ENCODE results near the gene SCAPER.

The SCAPER gene

DNA sequence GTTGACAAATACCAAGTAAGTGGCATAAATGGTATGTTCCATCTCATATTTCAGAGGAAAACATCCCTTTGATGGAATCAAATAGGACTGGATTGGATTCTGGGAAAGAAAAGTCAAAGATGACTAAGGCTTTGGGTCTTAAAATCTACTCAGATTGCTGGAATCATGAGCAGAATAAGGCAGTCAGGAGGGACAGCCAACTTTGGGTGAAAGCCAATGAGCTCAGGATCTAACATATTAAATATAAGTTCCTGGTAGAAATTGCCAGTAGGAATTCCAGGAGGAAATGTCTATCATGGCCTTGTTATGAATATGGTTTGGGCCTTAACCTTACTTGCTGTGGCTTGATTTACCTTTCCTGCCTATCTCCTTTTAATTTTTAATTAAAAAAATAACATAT lies 513.3 kb downstream of the SCAPER start:
- no peak for DNase-seq

DNA sequence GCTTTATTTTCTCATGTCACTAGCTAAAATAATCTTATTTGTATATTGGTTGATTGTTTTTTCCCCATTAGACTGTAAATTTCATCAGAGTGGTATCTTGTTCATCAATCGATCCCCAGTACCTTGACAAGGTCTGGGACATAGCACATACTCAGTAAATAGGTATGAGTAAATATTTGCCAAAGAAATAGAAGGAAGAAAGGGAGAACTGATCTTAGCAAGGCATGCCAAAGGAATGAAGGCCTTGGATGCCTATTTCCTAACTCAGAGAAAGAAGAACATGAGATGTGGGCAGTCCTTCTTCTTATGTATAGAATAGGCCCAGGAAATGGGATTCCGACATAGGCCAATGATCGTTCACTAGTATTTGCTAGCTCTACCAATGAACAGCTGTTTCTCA lies 513.8 kb downstream of the SCAPER start:
- DNase-seq, result no peak

DNA sequence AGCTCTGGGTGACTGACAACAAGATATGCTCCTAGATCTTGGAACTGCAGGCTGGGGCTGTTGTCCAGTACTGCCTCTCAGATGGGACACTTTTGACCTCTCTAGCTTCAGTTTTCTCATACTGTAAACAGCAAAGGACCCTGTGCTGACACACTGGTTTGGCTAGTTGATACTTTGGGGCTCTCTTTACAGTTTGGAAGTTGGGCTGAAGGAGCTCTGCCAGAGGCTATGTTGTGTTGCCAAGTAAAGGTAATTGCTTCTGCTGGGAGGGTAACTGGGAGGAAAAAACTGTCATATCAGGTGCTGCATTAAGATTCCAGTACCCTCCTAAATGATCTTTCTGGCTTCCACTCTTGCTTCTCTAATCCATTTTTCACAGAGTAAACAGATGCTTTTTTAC lies 514.6 kb downstream of the SCAPER start:
- DNase-seq, result no peak

GRCh38 chr15:76386926-76387325 lies 518.2 kb downstream of the SCAPER start:
- DNase-seq, result no peak

- DNase-seq, result no peak
Measured at GRCh38 chr15:76386178-76386577, 519.0 kb downstream of the SCAPER start.

DNA sequence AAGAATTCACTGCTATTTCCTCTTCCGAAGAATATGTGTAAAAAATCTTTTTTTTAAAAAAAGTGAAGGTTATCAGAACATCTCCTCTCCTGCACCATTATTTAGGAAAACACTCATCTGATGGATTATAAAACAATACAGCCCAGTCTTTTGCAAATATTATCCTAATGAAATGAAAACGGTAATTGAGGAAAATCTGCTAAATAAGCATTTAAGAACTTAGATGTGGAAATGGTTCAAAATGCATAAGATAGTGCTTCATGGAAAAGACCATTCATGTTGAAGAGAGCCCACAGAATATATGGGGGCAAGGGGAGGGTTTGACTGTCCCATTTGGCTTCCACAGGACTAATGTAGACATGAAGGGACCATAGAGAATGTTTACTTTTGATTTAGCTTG lies 520.7 kb downstream of the SCAPER start:
- DNase-seq, result no peak

DNA sequence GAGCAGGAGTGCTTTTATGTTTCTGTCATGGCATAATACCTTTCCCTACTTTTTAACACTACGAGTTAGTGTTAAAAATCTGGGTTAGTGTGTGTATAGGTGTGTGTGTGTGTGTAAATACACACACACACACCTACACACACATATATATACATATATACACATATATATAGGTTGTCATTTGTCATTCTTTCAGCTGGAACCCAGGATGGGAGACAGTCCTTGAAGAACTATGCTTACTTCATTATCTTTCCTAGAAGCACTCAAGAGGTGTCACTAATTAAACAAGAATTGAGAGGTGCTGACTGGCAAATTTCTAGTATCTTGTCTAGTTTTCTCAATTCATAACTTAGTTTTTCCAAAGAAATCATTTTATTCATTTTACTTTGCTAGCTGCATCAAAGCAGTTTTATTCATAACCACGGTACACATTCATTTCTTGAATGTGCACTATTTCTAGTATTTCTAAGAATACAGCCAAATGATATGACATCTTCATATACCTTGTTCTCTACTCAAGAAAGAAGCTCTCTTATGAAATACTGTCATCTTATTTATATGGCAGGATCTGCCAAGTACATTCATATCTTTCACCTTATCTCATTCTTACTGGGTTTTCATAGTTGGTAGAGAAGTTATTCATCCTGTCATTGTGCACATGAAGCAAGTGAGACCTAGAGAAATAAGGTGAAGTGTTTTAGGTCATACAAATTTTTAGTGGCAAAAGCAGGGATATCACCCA lies 522.0 kb downstream of the SCAPER start:
- DNase-seq, result no peak

DNA sequence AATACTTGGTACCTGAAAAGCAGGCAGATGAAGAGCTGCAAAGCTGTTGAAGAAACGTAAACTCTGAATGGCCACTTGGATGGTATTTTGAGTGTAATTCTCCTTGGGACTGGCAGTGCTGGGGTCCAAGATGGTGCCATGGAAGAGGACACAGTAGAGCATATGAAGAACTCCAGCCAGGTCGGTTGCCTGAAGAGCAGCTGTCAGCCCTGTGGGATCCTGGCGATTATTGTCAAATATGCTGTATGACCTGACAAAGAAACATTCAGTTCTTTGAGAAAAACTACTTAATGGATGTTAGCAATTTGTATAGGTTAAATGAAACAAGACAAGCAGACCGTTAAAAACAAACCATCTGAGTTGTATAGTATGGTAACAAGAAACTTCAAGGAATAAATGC lies 523.8 kb downstream of the SCAPER start:
- no peak for DNase-seq

DNA sequence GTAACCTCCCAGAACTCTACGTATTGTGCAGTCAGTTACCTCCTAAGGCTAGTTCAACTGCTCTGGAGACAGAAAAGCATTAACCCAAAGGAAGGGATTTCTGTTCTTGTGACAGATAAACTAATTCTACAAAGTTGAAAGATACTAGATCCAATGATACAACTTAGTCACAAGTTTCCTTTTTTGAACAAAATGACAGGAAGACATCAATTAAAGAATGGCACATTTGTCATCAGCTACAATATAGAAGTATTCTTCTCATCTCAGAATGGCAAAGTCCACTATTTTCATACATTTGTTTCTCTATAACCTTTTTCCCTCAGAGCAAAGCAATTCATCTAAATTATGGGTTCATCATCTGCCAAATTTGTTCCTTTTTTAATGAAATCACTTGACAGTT lies 524.9 kb downstream of the SCAPER start:
- DNase-seq, result no peak

DNA sequence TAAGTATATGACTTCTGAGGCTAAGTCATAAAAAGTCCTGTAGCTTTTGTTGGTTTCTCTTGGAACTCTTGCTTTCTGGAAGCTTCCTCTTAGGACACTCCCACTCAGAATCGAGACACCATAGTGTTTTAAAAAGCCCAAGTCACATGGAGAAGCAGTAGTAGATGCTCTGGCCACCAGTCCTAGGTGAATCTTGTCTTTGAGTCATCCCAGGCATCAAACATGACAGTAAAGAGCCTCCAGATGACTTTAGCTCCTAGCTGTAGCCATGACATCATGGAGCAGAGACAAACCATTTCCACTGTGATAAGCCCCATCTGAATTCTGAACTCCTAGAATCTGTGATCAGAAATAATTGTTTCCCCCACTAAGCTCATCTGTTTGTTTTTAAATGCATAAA lies 526.4 kb downstream of the SCAPER start:
- DNase-seq, result no peak

DNA sequence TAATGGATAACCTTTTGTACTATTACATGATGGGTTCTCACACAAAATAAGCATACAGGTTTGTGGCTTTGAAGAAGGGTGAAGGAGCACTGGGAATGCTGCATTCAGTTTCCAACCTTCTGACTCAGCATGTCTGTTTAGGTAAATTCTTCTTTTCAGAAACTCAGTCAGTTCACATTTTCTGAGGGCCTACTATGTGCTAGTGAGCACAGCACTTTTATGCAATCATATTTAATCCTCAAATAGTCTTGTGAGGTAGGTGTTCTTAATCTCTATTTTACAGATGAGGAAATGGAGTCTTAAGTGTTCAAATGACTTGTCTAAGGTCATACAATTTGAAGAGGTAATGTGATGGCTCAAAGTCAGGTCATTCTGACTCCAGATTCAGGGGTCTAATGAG lies 527.4 kb downstream of the SCAPER start:
- no peak for DNase-seq

GRCh38 chr15:76377217-76377616 lies 527.9 kb downstream of the SCAPER start:
- no peak for DNase-seq

DNA sequence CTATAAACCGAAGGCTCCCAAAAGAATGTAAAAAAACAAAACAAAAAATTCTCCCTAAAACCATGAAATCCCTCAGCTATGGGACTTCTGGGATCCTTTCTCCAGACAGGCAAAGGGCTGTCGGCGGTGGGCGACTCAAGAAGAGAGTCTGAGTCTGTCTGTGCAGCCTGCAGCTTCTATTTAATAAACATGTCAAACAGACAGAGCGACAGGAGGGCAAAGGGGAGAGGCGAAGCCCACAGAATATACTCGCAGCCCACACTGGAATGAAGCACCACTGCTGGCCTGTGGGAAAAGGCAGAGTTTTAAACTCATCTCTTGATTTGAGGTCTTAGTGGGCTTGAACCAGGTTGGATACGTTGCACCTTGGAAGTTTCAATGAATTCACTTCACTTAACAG lies 528.3 kb downstream of the SCAPER start:
- no peak for DNase-seq

DNA sequence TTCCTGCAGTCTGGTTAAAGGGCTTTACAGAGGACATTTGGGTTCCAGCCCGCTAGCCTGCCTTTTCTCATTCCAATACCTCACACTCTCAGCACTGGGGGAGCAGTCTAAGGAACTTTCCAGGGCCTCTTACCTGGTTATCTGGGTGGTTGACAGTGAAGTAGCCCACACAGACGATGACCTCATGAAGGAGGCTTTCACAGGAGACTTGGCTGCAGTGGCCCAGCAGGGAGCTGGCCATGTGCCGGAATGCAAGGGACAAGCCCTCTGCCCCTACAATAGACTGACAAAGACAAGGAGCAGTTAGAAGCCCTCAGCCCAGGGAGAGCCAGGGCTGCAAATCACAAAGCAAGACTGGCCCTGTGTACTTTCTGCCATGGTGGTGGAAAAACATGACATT lies 529.1 kb downstream of the SCAPER start:
- DNase-seq, result no peak

DNA sequence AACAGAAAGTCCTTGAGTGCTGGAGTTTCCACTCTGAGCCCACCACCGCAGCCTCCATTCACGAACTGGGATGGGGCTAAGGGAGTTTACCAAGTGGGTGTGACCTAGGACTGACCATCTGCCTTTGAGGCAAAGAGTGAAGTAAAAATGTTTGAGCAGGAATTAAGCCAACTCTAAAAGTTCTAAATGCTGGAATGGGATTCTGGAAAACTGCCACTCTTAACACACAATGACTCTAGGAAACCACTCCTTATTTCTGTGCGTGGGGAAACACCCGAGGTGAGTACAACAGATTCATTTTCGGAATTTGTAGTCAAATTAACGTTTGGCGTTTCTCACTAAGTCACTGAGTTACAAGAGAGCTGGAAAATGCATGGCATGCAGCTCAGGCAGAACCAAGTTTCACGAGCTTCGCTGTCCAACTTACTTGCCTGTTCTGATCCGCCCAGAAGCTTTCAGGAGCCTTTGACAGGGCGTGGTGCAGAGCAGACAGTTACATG lies 537.0 kb downstream of the SCAPER start:
- DNase-seq, result no peak

- DNase-seq, result no peak
Measured at GRCh38 chr15:76366714-76367113, 538.4 kb downstream of the SCAPER start.

DNA sequence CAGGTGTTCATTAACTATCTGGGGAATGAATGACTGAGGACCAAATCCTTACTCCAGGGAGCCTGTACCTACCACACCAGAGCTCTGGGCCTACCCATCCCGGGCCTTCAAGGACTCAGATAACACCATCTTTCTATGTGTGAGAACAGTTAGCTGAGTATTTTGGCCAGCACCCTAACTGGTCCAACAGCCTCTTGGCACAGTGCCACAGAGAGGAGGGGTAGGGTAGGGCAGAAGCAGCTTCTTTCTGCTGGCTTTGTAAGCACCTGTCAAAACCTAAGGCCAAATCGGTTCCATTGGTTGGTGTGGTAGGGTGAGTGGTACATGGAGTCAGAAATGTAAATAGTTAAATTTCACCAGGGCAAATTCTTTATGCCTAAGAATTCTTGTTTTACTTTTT lies 541.9 kb downstream of the SCAPER start:
- no peak for DNase-seq

DNA sequence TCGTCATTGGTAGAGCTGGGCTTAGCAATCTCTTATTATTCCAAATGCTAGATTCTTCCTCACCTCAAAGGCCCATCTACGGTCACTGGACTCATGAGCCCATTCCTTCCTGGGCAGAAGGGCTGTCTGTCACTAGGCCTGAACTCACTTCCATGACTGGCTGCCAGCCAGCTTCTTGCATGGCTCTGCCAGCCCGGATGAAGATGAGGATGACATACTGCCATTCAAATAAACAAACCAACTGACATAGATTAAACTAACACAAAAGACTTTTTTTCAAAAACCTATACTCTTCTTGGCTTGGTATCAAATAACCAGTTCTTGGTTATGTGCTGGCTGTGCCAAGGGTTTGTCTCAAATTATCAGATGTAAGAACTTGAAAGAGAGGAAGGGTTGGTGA lies 544.7 kb downstream of the SCAPER start:
- DNase-seq, result no peak

DNA sequence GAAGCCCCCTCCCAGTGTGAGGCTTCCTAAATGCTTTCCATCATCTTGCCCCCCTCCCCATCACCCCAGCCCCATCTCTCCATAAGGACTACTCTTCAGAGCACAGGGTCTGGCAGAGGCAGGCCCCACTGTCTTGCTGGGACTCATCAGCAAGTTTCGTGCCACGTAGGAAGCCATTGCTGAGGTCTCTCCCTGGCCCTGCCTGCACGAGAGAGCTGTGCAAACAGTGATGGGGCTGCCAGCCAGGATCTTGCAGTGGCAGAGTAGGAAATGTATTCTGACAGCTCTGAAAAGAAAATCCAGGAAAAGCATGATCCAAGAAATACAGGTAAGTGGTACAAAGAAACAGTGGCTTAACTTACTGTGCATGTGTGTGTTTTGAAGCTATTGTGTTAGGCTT lies 546.0 kb downstream of the SCAPER start:
- DNase-seq, result no peak

DNA sequence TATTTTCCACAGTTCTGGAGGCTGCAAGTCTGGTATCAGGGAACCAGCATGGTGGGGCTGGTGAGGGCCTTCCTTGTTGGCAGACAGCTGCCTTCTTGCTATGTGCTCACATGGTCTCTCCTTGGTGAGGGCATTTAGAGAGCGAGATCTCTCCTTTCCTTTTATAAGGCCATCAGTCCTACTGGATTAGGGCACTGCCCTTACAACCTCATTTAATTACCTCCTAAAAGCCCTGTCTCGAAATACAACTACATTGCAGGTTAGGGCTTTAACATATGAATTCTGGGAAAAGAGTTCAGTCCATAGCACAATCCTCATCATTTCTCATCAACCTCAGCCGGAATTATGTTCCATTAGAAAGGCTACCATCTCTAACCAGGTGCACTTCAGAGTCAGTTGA lies 546.7 kb downstream of the SCAPER start:
- no peak for DNase-seq

GRCh38 chr15:76354823-76355440 lies 550.2 kb downstream of the SCAPER start:
- DNase-seq, result no peak

DNA sequence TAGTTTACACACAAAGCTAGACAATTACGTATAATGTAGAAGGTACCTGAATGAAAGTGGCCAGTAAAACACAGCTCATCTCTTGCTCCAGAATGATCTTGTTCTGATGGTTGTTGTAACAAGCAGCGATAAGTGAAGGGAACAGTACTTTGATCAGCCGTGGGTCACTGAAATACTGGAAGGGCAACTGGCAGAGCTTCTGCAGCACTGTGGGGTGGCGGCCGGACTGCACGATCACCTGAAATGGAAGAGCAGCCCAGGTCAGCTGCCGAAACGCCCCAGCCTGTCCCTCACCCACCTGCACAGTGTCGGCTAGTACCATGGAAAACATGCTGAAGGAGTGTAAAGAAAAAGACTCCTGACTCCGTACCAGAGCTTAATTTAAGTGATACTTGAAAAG lies 551.2 kb downstream of the SCAPER start:
- no peak for DNase-seq

DNA sequence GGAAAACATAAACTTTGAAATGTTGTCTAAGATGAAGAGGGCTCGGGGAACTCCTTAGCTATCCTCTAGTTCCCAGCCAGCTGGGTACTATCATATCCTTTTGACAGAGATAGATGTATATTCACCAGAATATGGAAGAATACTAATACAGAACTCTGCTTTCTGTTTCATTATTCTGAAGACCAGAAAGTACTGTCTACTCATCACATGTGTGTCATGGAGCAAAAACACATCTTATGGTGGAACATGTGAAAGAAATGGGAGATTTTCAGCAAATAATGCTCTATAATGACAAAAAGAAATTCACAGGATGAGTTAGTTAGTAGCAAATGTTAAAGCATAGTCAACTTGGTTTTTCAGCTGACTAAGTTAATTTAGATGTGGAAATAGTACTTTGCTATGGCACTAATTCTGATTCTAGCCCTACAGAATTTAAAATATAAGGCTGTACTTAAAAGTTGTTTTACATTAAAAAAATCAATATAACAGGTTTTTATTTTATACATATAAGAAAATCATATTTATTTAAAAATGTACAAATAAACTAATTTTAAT lies 552.0 kb downstream of the SCAPER start:
- no peak for DNase-seq

DNA sequence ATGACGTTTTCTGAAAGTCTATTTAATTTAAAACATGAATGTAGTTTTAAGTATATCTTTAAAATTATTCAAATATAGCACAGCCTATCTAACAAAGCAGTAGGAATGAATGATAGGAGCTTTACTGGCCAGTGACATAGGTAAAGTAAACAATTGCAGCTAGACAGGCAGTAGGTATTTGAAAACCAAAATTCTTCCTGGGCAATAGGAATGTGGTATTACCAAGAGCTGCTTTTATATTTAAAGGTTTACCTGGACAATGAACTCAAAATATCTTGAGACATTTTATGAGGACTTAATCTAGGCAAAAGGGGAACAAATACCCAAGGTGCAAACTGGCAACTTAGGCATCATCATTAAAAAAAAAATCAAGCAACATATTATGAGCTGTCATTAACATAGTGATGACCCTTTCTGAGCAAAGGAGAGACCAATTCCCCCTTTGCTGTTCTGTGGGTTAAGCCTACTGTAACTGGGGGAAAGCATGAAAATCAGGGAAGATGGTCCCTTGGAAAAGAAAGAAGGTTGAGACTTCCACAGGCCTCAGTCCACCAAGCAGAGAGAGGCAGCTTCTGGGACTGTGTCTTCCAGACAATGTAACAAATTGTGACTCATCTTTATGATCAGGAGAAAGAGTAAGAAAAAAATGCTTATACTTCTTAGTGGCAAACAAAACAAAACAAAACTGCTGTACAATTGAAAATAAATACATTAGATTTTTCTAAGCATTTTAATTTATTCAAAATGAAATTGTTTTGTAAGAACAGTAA lies 555.7 kb downstream of the SCAPER start:
- no peak for DNase-seq

All from activated gamma-delta T cell (primary cell).